Jurkat, Clone E6-1 (cell line): ENCODE measurements around the gene RARS1.
"Not testable (repeated sequence)": the region's sequence is repeated elsewhere in the genome, so short reads cannot be mapped to it uniquely, and the experiment has no call there.

Experiments
- DNase-seq: peaks from one replicate; pipeline ENCODE4 v3.0.0-alpha.2; 2011; ENCODE audit warnings: low read depth, low spot score
- H3K4me3 ChIP-seq: 2 replicates; pipeline ENCODE4 v1.5.1; 2011; ENCODE audit warnings: mild to moderate bottlenecking, low read length, control low read depth, moderate library complexity

RARS1 gene

DNA sequence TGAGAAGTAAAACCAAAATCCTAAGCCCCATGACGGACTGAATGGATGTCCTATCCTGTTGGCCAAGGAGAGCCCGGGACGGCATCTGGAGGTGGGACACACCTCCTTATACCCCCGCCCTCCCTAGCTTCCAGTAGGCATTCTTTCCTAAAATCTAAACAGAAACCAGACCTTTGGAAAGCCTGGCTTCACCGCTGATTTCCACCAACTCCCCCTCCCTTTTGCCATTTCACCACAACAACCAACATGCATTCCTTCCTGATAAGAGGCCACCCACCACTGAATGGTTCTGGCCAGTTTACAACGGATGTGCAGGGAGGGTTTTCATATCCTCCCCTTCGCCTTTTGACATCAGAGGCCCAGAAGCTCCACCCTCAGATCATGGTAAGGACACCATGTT, 9.2 kb upstream of the RARS1 start:
- no peak overlapping the region for H3K4me3 ChIP-seq
- no peak for DNase-seq

DNA sequence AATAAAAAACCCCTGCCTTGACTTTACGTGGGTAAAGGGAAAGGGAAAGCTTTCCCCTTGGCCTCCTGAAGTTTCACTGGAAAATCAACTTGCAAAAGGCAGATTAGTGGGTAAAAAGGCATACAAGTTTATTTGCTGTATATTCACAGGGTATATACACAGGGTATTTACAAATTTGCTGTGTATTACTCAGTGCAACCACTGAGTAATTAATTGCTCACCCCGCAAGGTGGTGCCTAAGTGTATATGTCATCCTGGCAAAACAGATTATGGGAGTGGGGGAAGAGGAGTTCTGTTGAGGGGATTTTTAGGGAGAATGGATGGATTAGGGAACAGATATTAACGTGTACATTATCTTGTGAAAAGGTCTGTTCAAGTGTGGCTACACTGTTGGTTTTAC, 7.1 kb upstream of the RARS1 start:
- no peak for DNase-seq
- H3K4me3 ChIP-seq: no peak overlapping the region

DNA sequence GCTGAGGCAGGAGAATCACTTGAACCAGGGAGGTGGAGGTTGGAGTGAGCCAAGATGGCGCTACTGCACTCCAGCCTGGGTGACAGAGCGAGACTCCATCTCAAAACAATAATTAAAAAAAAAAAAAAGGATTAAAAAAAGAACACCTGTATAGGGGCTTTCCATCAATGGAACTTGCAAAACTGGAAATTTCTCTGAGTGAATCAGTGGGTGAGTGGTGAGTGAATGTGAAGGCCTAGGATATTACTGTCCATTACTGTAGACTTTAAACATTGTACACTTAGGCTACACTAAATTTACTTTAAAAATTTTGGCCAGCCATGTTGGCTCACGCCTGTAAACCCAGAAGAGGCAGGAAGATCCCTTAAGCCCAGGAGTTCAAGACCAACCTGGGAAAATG, 5.7 kb upstream of the RARS1 start:
- no peak overlapping the region for H3K4me3 ChIP-seq
- DNase-seq: no peak

DNA sequence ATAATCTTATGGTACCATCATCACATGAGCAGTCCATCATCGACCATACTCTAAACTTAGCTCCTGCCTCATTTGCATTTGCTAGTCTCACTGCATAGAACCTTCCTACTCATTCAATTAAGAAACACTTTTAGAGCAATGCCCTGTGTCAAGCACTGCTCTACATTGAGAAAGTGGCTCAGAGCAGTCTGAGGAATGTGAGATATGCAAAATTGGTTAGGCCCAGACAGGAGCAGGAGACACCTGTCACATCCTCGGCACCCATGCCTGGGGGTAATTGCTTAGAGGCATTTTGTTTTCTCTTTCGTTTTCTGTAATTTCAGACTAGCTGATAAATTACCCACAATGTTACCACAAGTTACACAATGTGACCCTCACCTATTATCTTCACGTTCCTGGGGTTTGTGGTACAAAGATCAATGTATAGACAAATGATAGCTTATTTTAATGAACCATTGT, 4.9 kb upstream of the RARS1 start:
- peak; percentile 83 for DNase-seq
- H3K4me3 ChIP-seq: no peak overlapping the region

DNA sequence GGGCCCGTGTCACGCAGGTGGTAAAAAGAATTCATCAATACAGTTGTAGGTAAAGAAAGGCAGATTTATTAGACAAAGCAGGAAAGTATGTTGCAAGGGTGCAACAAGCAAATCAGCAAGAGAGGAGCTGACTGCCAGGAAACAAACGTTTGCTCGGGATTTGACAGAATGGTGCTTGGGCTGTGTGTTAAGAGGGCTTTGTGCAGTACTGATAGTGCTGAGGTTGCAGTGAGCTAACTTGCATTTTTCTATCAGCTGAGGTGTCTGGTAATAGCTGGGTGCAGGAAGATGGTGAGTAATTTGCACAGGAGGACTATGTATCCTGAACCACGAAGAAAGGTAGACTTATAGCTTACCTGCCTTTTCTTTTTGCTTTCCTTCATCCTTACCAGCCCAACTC, 3.9 kb upstream of the RARS1 start:
- H3K4me3 ChIP-seq: no peak overlapping the region
- no peak for DNase-seq

GRCh38 chr5:168489059-168489458, 2.8 kb downstream of the RARS1 start:
- H3K4me3 ChIP-seq: no peak overlapping the region
- no peak for DNase-seq

DNA sequence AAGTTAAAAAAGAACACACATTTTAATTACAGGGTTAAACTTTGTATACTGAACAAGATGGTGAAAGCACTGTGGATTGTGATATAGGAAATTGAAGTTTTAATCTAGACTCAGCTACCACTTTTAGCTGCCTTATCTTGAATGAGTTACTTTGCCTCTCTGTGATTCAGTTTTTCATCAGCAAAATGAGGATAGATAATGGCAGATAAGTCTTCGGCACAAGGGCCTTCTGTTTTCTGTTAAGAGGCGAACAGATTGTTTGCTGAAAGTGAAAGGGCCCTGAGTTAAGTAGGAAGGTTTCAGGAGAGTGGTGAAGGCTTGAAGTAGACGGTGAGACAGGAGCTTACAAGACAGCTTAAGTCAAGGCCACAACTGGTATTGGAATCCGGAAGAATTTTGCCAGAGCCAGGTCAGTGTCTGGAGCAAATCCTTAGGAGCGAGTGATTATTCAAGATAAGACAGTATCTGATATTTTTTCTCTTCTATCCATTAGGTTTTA, 7.8 kb downstream of the RARS1 start:
- H3K4me3 ChIP-seq: no peak overlapping the region
- no peak for DNase-seq

- no peak for DNase-seq
- H3K4me3 ChIP-seq: no peak overlapping the region
These were observed 16.4 kb downstream of the RARS1 start for GRCh38 chr5:168502563-168503237.

- no peak for DNase-seq
These were observed 27.7 kb downstream of the RARS1 start for GRCh38 chr5:168513861-168514428.

DNA sequence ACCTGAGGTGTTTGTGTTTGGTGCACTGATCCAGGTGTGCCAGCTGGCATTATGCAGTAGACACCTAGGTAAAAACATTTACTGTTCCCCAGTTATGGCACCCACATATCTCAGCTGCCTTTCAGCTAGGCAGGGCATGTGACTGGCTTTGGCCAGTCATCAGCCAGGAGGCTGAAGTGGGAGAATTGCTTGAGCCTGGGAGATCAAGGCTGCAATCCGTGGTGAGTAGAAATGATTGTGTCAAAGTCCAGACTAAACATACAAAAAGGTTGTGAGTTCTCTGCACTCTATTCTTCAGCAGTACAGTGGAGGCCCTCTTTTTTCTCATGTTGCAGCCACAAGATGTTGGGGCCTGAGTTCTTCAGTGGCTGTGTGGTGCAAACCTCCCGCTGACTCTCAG, 39.6 kb downstream of the RARS1 start:
- DNase-seq: no peak
- no peak overlapping the region for H3K4me3 ChIP-seq

More at GRCh38 chr5:168513861-168514428, 27.7 kb downstream of the RARS1 start:
- H3K4me3 ChIP-seq: no peak overlapping the region

- no peak for DNase-seq
- no peak overlapping the region for H3K4me3 ChIP-seq
These were observed 41.6 kb downstream of the RARS1 start for GRCh38 chr5:168527756-168528295.

DNA sequence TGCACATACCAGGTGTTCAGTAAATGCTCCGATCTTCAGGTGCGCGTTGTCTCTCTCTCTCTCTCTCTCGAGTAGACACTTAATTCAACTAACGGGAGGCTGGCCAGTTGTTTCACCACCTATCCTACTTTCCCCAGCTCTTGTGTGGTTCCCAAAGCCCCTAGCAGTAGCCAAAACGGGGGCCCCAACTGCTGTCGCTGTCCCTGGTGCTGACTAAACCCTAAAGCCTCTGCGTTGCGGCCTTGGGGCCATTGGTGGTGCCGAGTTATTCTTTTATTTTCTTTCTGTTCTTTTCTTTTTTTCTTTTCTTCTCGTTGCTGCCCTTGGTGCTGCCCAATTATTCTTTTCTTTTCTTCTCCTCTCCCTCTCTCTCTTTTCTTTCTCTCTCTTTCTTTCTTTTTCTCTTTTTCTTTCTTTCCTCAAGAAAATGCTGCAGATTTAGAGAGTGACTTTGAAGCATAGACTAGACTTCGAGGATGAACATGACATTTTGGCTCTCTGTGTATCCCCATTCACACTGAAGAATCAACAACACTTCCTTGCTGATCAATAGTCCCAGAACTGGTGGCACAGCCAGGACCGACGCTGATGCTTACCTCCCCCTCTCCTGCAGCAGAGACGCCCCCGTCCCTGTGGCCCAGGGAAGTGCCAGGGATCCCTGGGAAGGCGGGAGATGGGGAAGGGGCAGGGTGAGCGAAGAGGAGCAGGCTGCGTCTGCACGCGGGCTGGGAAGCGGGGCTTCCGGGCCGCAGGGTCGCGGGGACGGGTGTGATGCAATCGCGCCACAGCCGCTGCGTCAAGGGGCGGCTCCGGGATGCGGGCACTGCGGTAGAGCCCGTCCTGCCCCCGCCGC, 42.5 kb downstream of the RARS1 start, which contains the start of gene FBLL1:
TSS of gene FBLL1 (plus strand) at position 785 of the 853 bp plus-strand sequence. CDS start 200 bp downstream, outside the sequence.
- no peak for DNase-seq
- H3K4me3 ChIP-seq: no peak within 1 kb of the TSS

- no peak for DNase-seq
- H3K4me3 ChIP-seq: no peak overlapping the region
These were observed 43.3 kb downstream of the RARS1 start for GRCh38 chr5:168529374-168530234.

GRCh38 chr5:168530621-168531150, 44.4 kb downstream of the RARS1 start:
- no peak for DNase-seq
- H3K4me3 ChIP-seq: no peak overlapping the region

GRCh38 chr5:168531191-168531590, 44.9 kb downstream of the RARS1 start:
- no peak overlapping the region for H3K4me3 ChIP-seq
- DNase-seq: no peak

DNA sequence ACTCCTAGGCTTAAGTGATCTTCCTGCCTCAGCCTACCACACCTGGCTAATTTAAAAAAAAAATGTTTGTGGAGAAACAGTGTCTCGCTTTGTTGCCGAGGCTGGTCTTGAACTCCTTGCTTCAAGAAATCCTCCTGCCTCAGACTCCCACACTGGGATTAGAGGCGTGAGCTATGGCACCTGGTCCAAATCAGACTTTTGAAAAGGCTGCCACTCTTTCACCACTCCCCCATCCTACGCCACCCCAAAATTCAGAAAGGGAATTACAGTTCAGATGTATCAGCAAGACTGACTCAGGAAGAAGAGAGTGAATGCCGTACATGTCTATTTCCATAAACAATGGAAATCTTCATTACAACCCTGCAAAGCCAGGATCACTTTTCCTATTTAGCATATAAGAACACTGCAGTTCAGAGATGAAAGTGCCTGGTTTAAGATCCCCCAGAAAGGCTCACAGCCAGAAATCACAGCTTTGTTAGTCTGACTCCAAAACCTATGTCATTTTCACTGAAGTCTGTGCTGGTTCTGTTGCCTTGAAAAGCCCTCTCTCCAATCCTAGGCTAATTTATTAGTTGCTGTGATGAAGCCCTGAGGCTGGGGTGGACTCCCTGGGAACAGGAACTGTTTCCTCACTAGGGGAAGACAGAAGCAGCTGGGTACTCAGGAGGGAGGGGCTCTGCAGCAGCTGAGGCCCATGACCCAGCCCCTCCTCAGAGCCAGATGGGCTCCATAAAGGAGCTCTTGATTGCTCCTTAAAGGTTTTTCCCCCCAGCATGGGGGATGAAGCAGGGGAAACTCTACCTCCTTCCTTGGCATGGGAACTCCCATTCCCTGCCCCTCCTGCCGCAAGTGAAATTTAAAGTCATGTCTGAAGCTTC, 46.0 kb downstream of the RARS1 start:
- no peak overlapping the region for H3K4me3 ChIP-seq
- no peak for DNase-seq

- H3K4me3 ChIP-seq, DNase-seq: not testable (repeated sequence)
These were observed 48.1 kb downstream of the RARS1 start for GRCh38 chr5:168534351-168534750.

DNA sequence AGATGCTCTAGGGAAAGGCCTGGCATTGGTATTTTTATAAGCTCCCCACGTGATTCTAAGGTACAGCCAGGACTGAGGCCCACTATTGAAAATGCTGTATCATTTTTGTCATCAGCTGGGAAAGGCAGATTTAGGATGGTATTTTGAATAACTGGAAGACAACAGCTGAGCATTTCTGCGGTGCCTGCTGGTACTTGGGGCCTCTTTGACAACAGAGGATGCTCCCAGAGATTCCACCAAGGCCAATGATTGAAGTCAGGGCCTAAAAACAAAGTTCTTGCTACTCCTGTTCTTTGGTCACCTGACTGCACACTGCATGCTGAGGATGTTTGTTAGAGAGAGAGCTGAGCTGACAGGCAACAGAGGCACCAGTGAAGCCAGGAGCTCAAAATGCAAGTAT, 50.9 kb downstream of the RARS1 start:
- H3K4me3 ChIP-seq: no peak overlapping the region
- DNase-seq: no peak
